Glomerular visceral epithelial cell (primary cell): ENCODE results near the gene KRABD2.
"Not testable (repeated sequence)": the region's sequence is repeated elsewhere in the genome, so short reads cannot be mapped to it uniquely, and the experiment has no call there.

Source experiments
- DNase-seq: peaks from one replicate; pipeline ENCODE4 v3.0.0-alpha.2; 2016; ENCODE audit errors: extremely low spot score

The KRABD2 gene

DNA sequence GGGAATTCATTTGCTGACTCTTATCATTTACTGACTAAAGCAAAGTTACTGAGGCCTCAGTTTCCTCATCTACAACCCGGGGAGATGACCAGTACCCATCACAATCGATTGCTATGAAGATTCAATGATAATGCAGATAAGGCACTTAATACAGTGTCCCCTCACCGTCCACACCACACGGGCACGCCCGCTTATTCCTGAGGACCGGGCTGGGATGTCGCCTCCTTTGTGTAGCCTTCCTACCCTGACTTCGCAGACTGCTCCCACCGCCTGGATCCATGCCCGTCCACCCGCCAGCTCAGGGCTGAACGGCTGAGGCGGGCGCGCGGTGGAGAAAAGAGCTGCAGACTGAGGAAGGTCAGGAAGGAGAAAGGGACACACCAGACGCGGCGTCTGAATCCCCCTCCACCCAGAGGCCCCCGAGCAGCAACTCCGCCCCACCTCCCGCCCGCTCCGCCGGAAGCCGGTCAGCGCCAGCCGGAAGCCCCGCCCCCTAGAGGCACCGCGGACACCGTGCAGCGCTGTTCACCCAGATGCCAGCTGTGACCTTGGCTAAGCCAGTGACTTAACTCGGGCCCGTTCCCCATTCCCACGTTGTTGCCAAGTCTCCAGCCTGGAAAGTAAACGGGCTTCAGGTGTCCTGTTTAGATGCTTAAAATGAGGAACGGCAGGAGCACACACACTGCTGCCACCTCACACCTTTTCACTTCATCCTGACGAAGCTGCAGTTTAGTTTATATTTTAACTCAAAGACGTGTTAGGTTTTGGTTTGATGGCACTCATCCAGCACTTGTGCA, at the start of gene KRABD2:
Gene KRABD2, minus strand, starts transcription at position 434 of the 797 bp plus-strand sequence.
- DNase-seq = peak; percentile 93

DNA sequence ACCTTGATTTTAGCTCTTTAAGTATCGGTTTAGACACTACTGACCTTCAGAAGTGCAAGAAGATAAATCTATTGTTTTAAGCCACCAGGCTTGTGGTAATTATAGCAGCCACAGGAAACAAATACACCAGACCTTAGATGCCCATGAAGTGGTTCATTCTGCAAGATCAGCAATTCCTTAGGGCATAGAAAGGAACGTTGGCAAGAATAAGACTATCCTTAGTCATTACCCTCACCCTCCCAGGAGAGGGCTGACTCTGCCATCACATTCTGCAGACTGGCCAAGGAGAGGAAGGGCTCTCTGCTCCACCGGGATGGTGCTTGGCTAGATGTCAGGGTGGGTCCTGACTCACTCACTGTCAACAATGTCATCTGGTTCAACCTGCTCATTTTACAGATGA, 45.1 kb upstream of the KRABD2 start:
- no peak for DNase-seq

DNA sequence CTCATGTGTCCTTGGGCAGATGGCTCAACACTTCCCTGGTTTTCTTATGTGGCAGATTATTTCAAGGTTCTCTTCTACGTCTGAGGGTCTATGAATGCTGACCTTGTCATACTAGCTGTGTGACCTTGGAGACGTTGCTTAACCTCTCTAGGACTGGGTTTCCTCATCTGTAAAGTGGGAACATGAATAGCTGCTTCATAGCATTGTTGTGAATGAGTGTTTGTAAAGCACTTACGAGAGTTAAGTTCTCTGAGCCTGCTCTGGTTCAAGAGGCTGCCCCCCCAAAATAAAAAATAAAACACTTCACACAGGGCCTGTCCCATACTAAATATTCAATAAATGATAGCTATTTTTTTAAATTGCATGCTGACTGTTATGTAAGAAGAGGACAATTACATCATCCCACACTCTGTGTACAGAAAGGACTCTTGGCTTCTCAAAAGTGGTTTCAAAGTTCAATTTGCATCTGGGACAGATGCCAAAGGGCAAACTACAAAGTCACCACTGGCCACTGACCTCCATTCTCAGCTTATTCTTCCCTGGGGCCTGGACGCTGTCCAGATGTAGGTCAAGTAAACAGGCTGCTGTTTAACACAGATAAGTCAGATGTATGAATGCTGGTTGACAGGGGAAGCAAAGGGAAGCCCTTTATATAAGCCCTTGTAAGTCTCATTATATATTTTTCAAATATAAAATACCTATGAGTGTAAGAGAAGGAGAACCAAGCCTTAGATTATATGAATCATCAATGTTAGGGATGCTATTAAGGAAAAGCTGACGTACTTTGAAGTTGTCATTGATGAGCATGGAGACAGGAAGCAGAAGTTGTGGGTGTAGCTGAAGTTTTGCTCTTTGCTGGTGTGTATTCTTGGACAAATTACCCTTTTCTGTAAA, 43.8 kb upstream of the KRABD2 start:
- DNase-seq = peak; percentile 38

DNA sequence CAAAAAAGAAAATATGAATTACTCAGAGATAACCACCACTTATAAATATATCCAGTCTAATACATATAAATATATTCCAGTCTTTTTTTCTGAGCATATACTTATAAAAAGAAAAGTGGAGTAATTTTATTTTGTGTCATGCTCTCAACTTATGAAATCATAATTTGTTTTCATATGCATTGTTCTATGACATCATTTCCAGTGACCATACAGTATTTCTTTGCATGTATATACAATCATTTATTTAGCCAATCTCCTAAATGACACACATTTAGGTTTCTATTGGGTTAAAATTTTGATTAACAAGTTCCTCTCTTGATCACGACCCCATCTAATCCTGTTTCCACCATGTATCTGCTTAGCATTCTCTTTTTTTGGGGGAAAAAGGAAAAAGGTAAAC, 42.8 kb upstream of the KRABD2 start:
- no peak for DNase-seq

DNA sequence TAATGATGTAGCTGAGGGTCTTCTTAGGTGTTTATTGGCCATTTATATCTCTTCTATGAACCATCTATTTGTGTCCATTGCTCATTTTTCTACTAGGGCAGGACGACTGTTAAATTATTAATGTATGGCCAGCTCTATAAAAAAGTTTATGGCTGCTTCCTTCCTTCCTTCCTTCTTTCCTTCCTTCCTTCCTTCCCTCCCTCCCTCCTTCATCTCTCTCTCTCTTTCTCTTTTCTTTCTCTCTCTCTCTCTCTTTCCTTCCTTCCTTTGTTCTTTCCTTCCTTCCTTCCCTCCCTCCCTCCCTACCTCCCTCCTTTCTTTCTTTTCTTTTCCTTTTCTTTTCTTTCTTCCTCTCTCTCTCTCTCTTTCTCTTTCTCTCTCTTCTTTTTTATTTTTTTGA, 42.0 kb upstream of the KRABD2 start:
- DNase-seq = no peak

DNA sequence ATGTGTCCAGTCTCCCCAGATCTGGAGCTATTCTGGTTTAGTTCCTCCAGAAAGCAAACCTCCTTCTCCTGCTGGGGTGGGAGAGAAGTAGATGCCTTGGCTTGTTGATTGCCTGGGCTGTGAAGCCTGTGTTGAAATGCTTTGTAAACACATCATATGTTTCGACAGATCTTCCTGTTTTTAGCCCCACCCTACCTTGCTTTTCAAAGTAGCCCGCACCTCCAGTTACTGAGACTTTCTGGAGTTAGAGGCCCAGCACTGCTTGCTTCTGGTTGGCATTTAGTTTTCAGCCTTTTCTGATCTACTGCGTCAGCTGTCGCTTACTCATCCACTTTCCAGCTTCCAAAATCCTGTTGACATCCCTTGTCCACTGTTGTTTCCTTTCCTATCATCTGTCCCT, 41.3 kb upstream of the KRABD2 start:
- no peak for DNase-seq

DNA sequence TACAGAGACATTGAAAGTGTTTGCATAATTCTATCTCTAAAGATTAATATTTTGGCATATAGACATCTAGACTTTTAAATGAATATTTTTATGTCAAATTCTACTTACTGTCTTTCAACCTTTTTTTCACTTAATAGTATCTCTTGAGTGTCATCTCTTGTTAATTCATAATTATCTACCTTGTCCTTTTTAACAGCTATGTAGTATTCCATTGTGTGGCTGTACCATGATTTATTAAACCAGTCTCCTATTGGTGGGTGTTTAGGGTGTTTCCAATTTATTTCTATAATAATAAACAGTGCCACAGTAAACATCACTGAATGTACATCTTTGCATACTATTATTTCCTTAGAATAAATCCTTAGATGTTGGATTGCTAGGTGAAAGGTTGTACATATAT, 37.4 kb upstream of the KRABD2 start:
- no peak for DNase-seq

DNA sequence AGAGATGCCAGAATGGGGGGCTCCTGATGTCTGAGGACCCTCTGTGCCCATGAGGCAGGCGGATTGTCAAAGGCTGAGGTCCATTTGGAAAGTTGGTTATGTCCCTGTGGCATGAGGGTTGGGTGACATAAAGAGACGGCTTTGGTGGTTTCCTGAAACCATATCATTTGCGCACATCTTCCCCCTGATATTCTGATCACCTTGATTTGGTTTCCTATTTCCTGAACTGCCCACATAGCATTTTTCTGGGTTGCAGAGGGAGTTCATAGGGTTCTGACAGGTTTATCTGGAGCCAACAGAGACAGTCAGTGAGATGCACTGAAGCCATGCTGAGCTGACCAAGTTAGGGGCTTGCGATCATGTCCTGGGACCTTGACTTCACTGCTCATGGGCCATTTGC, 36.8 kb upstream of the KRABD2 start:
- DNase-seq = no peak

DNA sequence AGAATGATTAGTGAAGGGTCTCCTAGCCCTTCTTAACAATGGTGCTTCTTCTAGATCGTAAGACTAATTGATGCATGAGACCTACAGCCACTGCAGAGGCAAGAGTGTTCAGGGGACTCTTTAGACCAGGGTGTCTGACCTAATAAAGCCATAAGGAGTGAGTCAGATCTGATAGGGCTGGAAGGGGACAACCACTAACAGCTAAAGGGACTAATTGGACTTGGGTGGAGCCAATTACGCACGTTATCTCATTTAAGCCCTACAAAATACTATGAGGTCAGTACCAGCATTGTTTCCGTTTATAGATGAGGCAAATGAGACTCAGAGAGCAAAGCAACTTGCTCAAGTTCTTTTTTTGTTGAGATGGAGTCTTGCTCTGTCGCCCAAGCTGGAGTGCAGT, 35.6 kb upstream of the KRABD2 start:
- no peak for DNase-seq

DNA sequence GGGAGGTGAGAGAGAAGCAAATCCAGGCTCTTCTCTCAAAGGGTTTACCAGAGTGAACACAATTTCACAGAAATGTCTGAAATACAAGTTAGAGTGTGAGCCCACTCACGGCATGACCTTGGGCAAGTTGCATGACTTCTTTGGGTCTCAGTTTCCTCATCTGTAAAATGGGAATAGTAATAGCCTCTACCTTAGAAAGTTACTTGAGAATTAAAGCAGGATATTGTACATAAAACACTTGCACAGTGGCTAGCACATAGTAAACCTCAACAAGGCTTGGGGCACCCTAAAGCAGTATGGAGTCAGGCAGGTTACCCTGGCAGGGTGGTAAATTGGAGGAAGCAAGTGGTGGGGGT, 34.4 kb upstream of the KRABD2 start:
- no peak for DNase-seq

DNA sequence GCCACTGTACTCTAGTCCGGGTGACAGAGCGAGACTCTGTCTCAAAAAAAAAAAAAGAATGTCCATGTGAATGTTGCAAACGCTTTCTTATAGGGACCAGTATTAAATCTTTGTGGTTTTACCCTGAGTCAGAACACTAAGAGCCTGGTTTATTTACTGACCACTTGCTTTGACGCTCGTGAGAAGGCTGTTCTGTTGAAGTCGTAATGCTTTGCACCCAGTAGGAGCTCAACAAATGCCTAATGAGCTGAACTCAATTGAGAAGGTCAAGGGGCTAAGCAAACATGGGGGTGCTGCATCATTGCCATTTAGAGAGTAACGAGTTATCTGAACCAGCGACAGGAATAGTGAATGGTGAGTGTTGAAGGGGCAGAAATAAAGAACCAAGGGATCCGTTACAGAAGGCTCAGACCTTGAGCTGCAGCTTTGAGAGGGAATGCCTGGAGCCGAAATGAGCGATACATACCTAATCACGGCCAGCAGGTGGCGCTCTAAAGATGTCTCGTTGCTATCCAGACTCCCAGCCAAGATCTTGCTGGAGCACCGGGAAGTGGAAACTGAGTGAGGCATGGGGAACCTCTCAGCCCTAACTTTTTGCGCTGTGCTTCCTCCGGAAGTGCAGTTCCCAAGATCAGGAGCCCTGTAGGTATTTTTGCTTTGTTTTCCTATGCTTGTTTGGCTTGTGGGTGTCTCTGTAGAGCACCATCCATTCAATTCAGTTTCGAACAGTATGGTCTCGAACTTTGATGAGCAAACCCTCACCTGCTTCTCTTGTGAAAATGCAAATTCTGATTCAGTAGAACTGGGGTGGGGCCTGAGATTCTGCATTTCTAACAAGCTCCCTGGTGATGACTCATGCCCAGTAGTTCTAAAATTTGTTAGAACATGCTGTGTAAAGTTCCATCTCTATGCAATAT, 33.7 kb upstream of the KRABD2 start:
- DNase-seq = peak; percentile 86

DNA sequence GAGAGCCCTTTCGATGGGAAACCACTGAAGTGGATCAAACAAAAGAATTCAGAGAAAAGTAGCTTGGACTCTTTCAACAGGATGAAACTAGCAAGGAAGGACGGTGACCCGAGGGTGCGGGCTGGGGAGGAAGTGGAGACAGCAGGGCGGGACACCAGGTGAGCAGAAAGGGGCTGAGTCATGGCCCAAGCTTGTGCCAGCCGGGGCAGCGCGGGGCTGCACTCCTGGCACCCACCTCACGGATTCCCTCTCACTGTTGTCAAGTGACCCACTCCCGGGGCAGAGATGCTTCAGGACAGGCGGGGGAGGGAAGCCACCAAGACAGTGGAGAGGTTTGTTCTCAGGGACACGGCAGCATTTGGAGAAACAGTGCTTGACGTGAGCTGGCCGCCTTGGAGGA, 31.9 kb upstream of the KRABD2 start:
- peak; percentile 40 for DNase-seq

DNA sequence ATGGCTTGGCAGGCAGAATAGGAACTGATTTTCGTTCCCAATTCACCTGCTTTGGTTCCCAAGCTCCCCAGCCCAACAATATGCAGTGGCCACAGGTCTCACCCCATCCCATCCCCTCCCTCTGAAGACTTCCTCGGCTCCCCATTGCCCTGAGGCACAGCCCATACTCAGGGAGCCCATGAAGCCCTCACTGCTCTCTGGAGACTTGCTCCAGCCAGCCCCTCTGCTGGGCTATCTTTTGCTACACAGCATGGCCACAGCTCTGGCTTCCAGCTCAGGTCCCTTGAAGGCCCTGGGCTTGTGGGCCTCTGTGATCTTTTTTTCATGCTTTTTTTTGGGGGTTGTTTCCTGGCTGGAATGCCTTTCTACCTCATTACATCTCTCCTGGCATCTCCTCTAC, 29.7 kb upstream of the KRABD2 start:
- no peak for DNase-seq

DNA sequence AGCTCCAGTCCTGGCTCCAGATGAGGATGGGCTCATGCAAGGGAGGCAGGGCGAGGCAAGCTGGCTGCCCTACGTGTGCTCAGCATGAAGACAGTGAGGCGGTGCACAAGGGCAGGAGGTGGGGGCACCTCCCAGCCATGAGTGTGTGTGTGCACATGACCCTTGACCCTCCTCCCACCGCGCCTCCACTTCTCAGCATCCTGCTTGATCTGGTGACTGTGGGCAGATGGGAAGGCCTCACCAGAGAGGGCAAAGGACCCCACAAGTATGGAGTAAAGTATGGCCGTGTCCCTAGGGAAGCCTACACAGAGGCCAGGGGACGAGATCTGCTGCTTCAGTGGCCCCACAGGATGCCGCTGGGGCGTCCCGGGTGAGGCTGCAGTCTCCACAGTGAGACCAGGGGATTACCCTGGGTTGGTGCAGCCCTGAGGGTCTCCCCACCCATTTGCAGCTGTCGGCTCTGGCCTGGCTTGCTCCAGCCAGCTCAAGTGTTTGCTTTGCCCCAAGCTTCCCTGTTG, 29.1 kb upstream of the KRABD2 start:
- no peak for DNase-seq

DNA sequence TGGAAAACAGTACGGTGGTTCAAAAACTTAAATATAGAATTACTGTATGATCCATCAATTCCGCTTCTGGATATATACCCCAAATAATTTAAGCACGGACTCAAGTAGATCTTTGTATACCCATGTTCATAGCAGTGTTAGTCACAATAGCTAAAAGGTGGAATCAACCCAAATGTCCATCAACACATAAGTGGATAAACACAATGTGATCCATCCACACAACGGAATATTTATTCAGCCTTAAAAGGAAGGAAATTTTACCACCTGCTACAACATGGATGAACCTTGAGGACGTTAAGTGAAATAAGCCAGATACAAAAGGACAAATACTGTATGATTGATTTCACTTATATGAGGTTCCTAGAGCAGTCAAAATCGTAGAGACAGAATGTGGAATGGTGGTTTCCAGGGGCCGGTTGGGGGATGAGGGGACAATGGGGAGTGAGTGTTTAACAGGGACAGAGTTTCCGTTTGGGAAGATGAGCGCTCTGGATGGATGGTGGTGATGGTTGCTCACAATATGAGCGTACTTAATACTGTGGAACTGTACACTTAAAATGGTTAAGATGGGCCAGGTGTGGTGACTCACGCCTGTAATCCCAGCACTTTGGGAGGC, 26.5 kb upstream of the KRABD2 start:
- no peak for DNase-seq

DNA sequence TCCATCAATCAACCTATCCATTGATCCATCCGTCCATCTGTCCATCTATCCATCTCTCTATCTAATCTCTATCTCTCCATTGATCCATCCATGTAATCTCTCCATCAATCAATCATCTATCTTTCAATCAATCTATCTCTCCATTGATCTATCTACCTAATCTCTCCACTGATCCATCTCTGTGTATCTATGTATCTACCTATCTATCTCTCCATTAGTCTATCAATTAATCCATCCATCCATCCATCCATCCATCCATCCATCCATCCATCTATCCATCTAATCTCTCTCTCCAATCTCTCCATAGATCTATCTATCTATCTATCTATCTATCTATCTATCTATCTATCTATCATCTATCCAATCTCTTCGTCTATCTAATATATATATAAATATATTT, 24.6 kb upstream of the KRABD2 start:
- no peak for DNase-seq

DNA sequence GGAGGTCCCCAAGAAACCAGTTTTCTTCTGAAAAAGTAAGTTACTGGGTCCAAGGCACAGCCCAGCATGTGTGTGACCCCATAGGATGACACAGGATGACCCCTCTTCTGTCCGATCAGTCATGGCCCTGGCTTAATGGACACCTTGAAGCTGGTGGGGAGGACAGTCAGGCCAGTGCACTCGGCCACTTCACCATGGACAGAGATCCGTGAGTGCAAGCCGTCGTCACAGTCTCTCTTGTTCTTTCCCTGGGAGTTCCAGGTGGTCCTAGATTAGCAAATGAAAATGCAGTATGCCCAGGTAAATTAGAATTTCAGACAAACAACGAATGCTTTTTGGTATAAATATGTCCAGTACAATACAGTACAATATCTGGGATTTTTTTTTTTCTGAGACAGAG, 22.5 kb upstream of the KRABD2 start:
- no peak for DNase-seq

DNA sequence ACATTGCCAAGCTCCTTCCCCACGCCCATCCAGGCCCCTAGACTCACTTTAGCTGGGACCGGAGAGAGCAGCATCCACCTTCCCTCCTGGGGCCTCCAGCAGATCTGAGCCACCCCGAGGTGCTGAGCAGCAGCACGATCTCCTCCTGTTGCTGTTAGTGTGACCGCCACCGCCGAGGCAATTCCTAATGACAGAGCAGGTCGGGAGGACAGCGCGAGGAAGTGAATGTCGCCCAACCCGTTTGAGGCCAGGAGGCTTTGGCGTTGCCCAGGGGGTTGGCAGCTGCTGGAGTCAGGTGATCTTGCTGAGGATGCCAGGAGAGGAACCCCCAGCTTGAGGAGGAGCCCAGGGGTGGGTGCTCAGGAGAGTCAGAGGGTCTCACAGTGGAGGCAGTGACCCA, 21.1 kb upstream of the KRABD2 start, which contains the start of gene RNF222:
Gene RNF222, minus strand, starts transcription at position 192 of the 400 bp plus-strand sequence. CDS start 4,366 bp downstream, outside the sequence.
- DNase-seq = no peak

DNA sequence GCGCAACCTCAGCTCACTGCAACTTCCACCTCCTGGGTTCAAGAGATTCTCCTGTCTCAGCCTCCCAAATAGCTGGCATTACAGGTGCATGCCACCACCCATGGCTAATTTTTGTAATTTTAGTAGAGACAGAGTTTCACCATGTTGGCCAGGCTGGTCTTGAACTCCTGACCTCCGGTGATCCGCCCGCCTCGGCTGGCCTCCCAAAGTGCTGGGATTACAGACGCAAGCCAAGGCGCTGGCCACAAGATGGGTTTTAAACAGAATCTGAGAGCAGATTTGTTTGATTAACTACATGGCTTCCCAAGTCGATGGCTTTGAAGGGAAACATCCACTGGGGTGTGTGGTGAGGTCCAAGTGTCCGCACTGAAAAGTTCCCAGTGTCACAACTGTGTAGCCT, 18.0 kb upstream of the KRABD2 start:
- not testable (repeated sequence) for DNase-seq

DNA sequence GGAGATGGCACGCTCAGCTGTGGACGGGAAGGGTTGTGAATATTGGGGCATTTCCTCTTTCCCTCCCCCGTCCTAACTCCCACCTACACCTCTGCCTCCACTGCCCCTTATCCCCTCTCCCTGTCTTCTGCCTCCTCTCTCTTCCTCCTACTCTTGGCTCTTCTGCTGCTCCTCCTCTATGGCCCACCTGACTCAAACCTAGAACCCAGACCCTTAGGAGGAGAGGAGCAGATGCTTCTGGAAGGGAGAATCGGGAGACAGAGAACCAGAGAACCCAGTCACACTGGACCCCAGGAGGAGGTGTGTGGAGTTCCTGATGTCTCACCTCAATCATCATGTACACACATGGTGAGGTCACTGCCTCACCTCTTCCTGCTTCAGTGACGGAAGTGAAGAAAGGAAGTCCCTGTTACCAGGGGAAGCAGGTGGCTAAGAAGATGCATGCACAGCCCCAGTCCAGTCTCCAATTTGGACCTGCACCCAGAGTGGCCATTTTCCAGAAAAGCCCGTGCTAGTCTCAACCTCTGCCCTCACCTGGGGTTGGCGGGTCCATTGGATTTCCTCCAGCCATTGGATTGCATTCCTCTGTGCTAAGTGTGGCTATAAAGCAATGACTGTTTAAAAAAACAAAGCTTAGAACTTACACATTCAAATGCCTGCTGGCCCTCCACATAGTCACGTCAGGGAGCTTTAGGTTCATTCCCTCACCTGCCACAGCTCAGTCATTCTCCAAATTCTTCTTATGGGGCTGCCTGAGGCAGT, 17.1 kb upstream of the KRABD2 start:
- peak; percentile 23 for DNase-seq
